ENCODE measurements around the gene RHBDD3.

Gene RHBDD3

GRCh38 chr22:29267858-29268510 is at the start of gene RHBDD3, which contains the start of gene EWSR1:
Gene RHBDD3 (minus strand): TSS chr22:29267981. CDS start chr22:29265626, 2,355 bp downstream.
Gene EWSR1 (plus strand): TSS chr22:29268268. CDS start chr22:29268337, 69 bp downstream.
- peak; percentile 95 for DNase-seq

GRCh38 chr22:29316141-29316828 is 48.5 kb upstream of the RHBDD3 start:
- no peak for DNase-seq

GRCh38 chr22:29315286-29316140 is 47.7 kb upstream of the RHBDD3 start, which contains the start of gene RASL10A:
Gene RASL10A (minus strand): TSS chr22:29315697. CDS start chr22:29315246, 451 bp downstream.
- no peak for DNase-seq

- DNase-seq: no peak
Measured at GRCh38 chr22:29314537-29315285, 46.9 kb upstream of the RHBDD3 start.

- no peak for DNase-seq
Measured at GRCh38 chr22:29313576-29314466, 46.0 kb upstream of the RHBDD3 start.

GRCh38 chr22:29313126-29313575 is 45.4 kb upstream of the RHBDD3 start:
- DNase-seq: no peak

GRCh38 chr22:29312218-29313125 is 44.7 kb upstream of the RHBDD3 start:
- DNase-seq: no peak

- no peak for DNase-seq
Measured at GRCh38 chr22:29311464-29312217, 43.9 kb upstream of the RHBDD3 start.

GRCh38 chr22:29310863-29311339 is 43.1 kb upstream of the RHBDD3 start:
- peak; percentile 48 for DNase-seq

- DNase-seq: no peak
Measured at GRCh38 chr22:29310065-29310862, 42.5 kb upstream of the RHBDD3 start.

- no peak for DNase-seq
Measured at GRCh38 chr22:29309332-29310064, 41.7 kb upstream of the RHBDD3 start.

- DNase-seq: peak; percentile 40
Measured at GRCh38 chr22:29308791-29309262, 41.0 kb upstream of the RHBDD3 start.

- DNase-seq: no peak
Measured at GRCh38 chr22:29308148-29308790, 40.5 kb upstream of the RHBDD3 start.

- DNase-seq: no peak
Measured at GRCh38 chr22:29307596-29308147, 39.9 kb upstream of the RHBDD3 start.

- DNase-seq: peak; percentile 56
Measured at GRCh38 chr22:29306835-29307595, 39.2 kb upstream of the RHBDD3 start.
